Prostate gland (tissue), 2 donors: Measurements from ENCODE around the gene OR5K1.

Source experiments
- POLR2A ChIP-seq: fragments of 450-650 bp; IDR thresholded peaks from one replicate; pipeline ENCODE4 v1.6.1; 2016; ENCODE audit warnings: antibody characterized with exemption, mild to moderate bottlenecking
- POLR2AphosphoS5 ChIP-seq: sonication (generic); formaldehyde crosslinking; IDR thresholded peaks from one replicate; pipeline ENCODE4 v1.6.1; 2017; ENCODE audit warnings: antibody characterized with exemption
- TF ChIP-seq, protein P1 (sequence below), 4 experiments: fragments of 200-600 bp in 2 of 4; fragments of 450-650 bp in 2 of 4; sonication (generic) in 2 of 4; IDR thresholded peaks; 1 replicate in 3 of 4; 2 replicates in 1 of 4; pipeline ENCODE4 v1.5.1; 2016 to 2019; ENCODE audit warnings: antibody characterized with exemption in 4 of 4, mild to moderate bottlenecking in 2 of 4, moderate library complexity in 2 of 4

DNA sequence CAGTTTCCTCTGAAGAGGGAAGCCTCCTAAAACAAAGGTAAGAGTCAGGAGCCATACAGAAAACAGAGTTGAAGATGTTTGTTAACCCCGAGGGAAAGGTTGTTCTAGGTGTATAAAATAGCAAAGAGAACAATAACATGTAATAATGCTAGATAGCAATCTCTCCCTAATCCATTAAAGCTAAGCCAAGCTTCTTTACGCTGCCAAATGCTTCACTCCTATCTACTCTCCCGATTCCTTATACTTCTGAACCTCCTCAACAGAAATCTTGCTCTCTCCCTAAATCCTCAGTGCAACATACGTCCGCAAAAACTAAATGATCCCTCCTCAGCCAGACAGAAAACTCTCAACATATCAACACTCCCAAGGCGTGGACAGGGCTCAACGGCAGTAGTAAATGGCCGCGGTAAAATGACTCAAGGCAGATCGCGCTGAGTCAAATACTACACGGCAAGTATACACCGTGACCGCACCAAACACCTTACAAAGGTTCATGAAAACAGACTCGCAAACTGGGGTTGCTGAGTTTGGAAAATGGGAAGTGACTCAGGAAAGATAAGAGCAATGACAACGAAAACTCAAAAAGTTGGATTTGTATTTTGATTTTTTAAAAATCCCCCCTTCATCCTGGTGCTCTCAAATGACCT lies 59.0 kb downstream of the OR5K1 start:
- TF ChIP-seq, protein P1, sequence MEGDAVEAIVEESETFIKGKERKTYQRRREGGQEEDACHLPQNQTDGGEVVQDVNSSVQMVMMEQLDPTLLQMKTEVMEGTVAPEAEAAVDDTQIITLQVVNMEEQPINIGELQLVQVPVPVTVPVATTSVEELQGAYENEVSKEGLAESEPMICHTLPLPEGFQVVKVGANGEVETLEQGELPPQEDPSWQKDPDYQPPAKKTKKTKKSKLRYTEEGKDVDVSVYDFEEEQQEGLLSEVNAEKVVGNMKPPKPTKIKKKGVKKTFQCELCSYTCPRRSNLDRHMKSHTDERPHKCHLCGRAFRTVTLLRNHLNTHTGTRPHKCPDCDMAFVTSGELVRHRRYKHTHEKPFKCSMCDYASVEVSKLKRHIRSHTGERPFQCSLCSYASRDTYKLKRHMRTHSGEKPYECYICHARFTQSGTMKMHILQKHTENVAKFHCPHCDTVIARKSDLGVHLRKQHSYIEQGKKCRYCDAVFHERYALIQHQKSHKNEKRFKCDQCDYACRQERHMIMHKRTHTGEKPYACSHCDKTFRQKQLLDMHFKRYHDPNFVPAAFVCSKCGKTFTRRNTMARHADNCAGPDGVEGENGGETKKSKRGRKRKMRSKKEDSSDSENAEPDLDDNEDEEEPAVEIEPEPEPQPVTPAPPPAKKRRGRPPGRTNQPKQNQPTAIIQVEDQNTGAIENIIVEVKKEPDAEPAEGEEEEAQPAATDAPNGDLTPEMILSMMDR (IDR thresholded peaks at IDR 0.05) = no peak
- TF ChIP-seq POLR2A (no peak), POLR2AphosphoS5 (no peak)
